Measurements from ENCODE around the gene MYO5C. TPM values are rescaled to one million over a fixed set of nuclear protein-coding genes. Genes with fewer than 3 reads are reported as not detected.

The MYO5C gene
- total and polyA plus RNA-seq, 2 of the 8 experiments (the other 6 are each of a cell fraction or from before 2014, with no cell fraction given): 8.2 to 26.7 TPM

DNA sequence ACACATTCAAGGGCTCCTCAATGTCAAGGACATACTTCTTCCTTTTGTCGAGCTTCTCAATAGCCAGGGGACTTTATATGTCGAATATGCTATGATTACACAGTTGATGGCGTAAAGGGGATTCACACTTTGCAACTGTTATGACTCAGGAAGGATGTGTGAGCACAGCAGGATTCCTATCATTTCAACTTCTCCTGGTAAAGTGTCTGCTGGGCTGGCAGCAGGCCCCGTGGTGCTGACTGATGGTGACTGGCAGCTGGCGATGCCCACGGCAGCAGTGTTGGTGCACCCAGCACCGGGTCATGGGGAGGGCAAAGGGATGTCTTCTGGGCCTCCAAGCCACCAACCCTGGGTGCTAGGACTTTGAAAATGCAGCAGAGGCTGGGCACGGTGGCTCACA is 59.6 kb downstream of the MYO5C start:
- Histone ChIP-seq H3K27ac (ENCODE audit: low read depth, low read length) (no peak overlapping the region), H2BK120ac (replicated peaks; ENCODE audit: low read depth, low read length) (no peak overlapping the region), H4K91ac (replicated peaks; ENCODE audit: insufficient read length, low read length) (no peak overlapping the region), H3K4ac (replicated peaks; ENCODE audit: insufficient read length, low read depth, low read length) (no peak overlapping the region), H3K4me2 (ENCODE audit: insufficient read depth in 1 of 2, low read depth in 2 of 2, low read length in 2 of 2) (no peak overlapping the region), H4K5ac (ENCODE audit: insufficient read length, low read depth, low read length) (no peak overlapping the region), H3K4me3 (ENCODE audit: extremely low read depth in 1 of 4, insufficient read depth in 2 of 4, low read depth in 3 of 4, low read length in 4 of 4) (no peak overlapping the region), H4K8ac (ENCODE audit: extremely low read depth, insufficient read depth, low read length) (no peak overlapping the region), H3K56ac (replicated peaks; ENCODE audit: insufficient read length, low read depth, low read length) (no peak overlapping the region), H3K36me3 (ENCODE audit: control insufficient read depth in 2 of 4, insufficient read depth in 4 of 4, low read length in 3 of 4) (peaks cover 13 to 47% (median 33%) of the 10 kb centered on the region in 4 experiments; a peak in 7 of 8 replicates), H2BK20ac (ENCODE audit: low read length) (no peak overlapping the region), H3K23me2 (ENCODE audit: low read depth, low read length) (no peaks in the 10 kb centered on the region), H3K14ac (ENCODE audit: insufficient read length) (no peak overlapping the region), H3K9ac (replicated peaks in 1 of 4; ENCODE audit: extremely low read depth in 1 of 4, low read depth in 3 of 4, low read length in 3 of 4) (no peak overlapping the region), H2AFZ (ENCODE audit: low read length) (no peak overlapping the region), H3K79me2 (ENCODE audit: control insufficient read depth in 1 of 2, insufficient read depth in 2 of 2, low read length in 2 of 2) (no peaks in the 10 kb centered on the region), H3K23ac (ENCODE audit: insufficient read length) (no peak overlapping the region), H4K20me1 (replicated peaks in 1 of 2; ENCODE audit: control insufficient read depth in 1 of 2, insufficient read depth in 2 of 2, low read length in 2 of 2) (no peaks in the 10 kb centered on the region), H3K18ac (ENCODE audit: extremely low read depth, low read length) (no peak overlapping the region), H3K27me3 (replicated peaks in 1 of 4; ENCODE audit: control insufficient read depth in 3 of 4, extremely low read depth in 1 of 4, insufficient read depth in 3 of 4, low read length in 3 of 4) (no peaks in the 10 kb centered on the region), H3K79me1 (ENCODE audit: low read depth, low read length) (no peaks in the 10 kb centered on the region), H3K9me3 (ENCODE audit: insufficient read depth in 2 of 2, low read depth in 1 of 2, low read length in 1 of 2) (no peaks in the 10 kb centered on the region), H2BK12ac (ENCODE audit: low read depth, low read length) (no peak overlapping the region), H2BK15ac (ENCODE audit: low read length) (no peak overlapping the region), H3K4me1 (replicated peaks in 1 of 4; ENCODE audit: control insufficient read depth in 3 of 4, insufficient read depth in 4 of 4, low read length in 3 of 4) (no peaks in the 10 kb centered on the region), H2AK5ac (ENCODE audit: low read depth, low read length) (no peak overlapping the region), H2BK5ac (ENCODE audit: low read depth, low read length) (no peak overlapping the region)
- FAIRE-seq (no peak), DNase-seq (ENCODE audit: low read depth in 1 of 2, low spot score in 2 of 2) (no peak)
- no peak for TF ChIP-seq CBX8 (IDR thresholded peaks at IDR 0.05; ENCODE audit: borderline replicate concordance, low read depth, low read length)
- no peak for TF ChIP-seq EP300 (IDR thresholded peaks at IDR 0.05; ENCODE audit: borderline replicate concordance in 1 of 2, low read depth in 2 of 2, low read length in 2 of 2)
- TF ChIP-seq POU5F1 (IDR thresholded peaks at IDR 0.05; ENCODE audit: low read depth, low read length): no peak
- no peak for TF ChIP-seq NRF1 (IDR thresholded peaks at IDR 0.05; ENCODE audit: low read depth, low read length)
- no peak for TF ChIP-seq SP1 (IDR thresholded peaks at IDR 0.05; ENCODE audit: low read depth, low read length)
- TF ChIP-seq HDAC2 (IDR thresholded peaks at IDR 0.05; ENCODE audit: borderline replicate concordance in 1 of 2, low read depth in 2 of 2, low read length in 2 of 2): no peak
- TF ChIP-seq EZH2 (IDR thresholded peaks at IDR 0.05; ENCODE audit: low read depth, low read length, severe bottlenecking): no peak
- TF ChIP-seq SRF (IDR thresholded peaks at IDR 0.05; ENCODE audit: low read depth, low read length): no peak
- TF ChIP-seq, protein P1, sequence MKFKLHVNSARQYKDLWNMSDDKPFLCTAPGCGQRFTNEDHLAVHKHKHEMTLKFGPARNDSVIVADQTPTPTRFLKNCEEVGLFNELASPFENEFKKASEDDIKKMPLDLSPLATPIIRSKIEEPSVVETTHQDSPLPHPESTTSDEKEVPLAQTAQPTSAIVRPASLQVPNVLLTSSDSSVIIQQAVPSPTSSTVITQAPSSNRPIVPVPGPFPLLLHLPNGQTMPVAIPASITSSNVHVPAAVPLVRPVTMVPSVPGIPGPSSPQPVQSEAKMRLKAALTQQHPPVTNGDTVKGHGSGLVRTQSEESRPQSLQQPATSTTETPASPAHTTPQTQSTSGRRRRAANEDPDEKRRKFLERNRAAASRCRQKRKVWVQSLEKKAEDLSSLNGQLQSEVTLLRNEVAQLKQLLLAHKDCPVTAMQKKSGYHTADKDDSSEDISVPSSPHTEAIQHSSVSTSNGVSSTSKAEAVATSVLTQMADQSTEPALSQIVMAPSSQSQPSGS (IDR thresholded peaks at IDR 0.05; ENCODE audit: low read length): no peak
- POLR2A ChIA-PET (ENCODE audit: partially characterized antibody): interaction anchor here (0.7 kb wide), 1 partner anchor 15 kb away, joined by 3 read pairs; no protein-coding TSS in a partner anchor
- 88% methylated on average over 8 of the region's 8 CpGs; no CpG with 5 or more reads in 1 of the 2 experiments for WGBS, 2 experiments (ENCODE audit: extremely low coverage in 1 of 2, insufficient coverage in 1 of 2, insufficient read length in 1 of 2, insufficient replicate concordance in 2 of 2, low coverage in 1 of 2, low lambda C conversion rate in 2 of 2, missing lambda C conversion rate in 1 of 2)
- CTCF ChIA-PET (ENCODE audit: partially characterized antibody): interaction anchor here (1.7 to 2.5 kb wide), 2 partner anchors 9 to 20 kb away, joined by 9 to 11 read pairs; no protein-coding TSS in a partner anchor

All from H1 (cell line).